ENCODE measurements around the gene RPL39.

RPL39 gene

GRCh38 chrX:119759248-119759766 lies 32.1 kb downstream of the RPL39 start:
- DNase-seq (ENCODE audit: low read depth), result no peak
- no peak for TF ChIP-seq CTCF (conservative IDR thresholded peaks at IDR 0.05; ENCODE audit: low read depth, low read length)
- no peak overlapping the region for H3K4me3 ChIP-seq (ENCODE audit: low read length)

GRCh38 chrX:119758731-119759247 lies 32.6 kb downstream of the RPL39 start:
- no peak for DNase-seq (ENCODE audit: low read depth)
- peak overlapping the region; percentile 37 for H3K4me3 ChIP-seq (ENCODE audit: low read length)
- no peak for TF ChIP-seq CTCF (conservative IDR thresholded peaks at IDR 0.05; ENCODE audit: low read depth, low read length)

GRCh38 chrX:119757979-119758730 lies 33.3 kb downstream of the RPL39 start, which contains the start of gene SOWAHD:
Gene SOWAHD (plus strand): TSS chrX:119758588. CDS start chrX:119758668, 80 bp downstream.
- no peak for TF ChIP-seq CTCF (conservative IDR thresholded peaks at IDR 0.05; ENCODE audit: low read depth, low read length)
- peak within 1 kb of the TSS; percentile 37 for H3K4me3 ChIP-seq (ENCODE audit: low read length)
- no peak for DNase-seq (ENCODE audit: low read depth)

GRCh38 chrX:119757646-119757978 lies 33.8 kb downstream of the RPL39 start:
- no peak for DNase-seq (ENCODE audit: low read depth)
- H3K4me3 ChIP-seq (ENCODE audit: low read length), result no peak overlapping the region
- TF ChIP-seq CTCF (conservative IDR thresholded peaks at IDR 0.05; ENCODE audit: low read depth, low read length), result no peak

GRCh38 chrX:119756926-119757635 lies 34.3 kb downstream of the RPL39 start:
- DNase-seq (ENCODE audit: low read depth), result no peak
- TF ChIP-seq CTCF (conservative IDR thresholded peaks at IDR 0.05; ENCODE audit: low read depth, low read length), result no peak
- H3K4me3 ChIP-seq (ENCODE audit: low read length), result no peak overlapping the region

GRCh38 chrX:119755981-119756533 lies 35.4 kb downstream of the RPL39 start:
- DNase-seq (ENCODE audit: low read depth), result no peak
- no peak overlapping the region for H3K4me3 ChIP-seq (ENCODE audit: low read length)
- TF ChIP-seq CTCF (conservative IDR thresholded peaks at IDR 0.05; ENCODE audit: low read depth, low read length), result no peak

Measured in retinal pigment epithelial cell (primary cell).